ENCODE measurements around the gene PTPRN2. TPM values are rescaled to one million over a fixed set of nuclear protein-coding genes. Genes with fewer than 3 reads are reported as not detected.
"Not testable (repeated sequence)": the region's sequence is repeated elsewhere in the genome, so short reads cannot be mapped to it uniquely, and the experiment has no call there.

The PTPRN2 gene
- total RNA-seq, 1 experiment from 2014 or later = 2.1 TPM

GRCh38 chr7:157703131-157703530 is 884.5 kb downstream of the PTPRN2 start:
- DNase-seq (ENCODE audit: low read depth, low spot score) (no peak), ATAC-seq (no peak)
- H3K4me1 ChIP-seq (ENCODE audit: control insufficient read depth in 1 of 2, insufficient read depth in 2 of 2, low read length in 2 of 2) = no peaks in the 10 kb centered on the region
- intact Hi-C loops (cut with micrococcal nuclease) = no loop called here
- H3K27ac ChIP-seq (ENCODE audit: low read depth, low read length) = no peak overlapping the region
- no peaks in the 10 kb centered on the region for H3K9me2 ChIP-seq (ENCODE audit: insufficient read depth)
- ChIA-PET POLR2A (no interaction called here), RAD21 (ENCODE audit: low non-redundant PET in 1 of 2, low total read pairs in 2 of 2, uncharacterized antibody in 2 of 2, unreplicated experiment in 2 of 2) (no interaction called here), CTCF (no interaction called here)
- peaks cover 66% of the 10 kb centered on the region for H3K27me3 ChIP-seq (ENCODE audit: insufficient read depth, low read length)
- H3K79me2 ChIP-seq (ENCODE audit: insufficient read depth, low read length) = no peaks in the 10 kb centered on the region
- TF ChIP-seq EZH2 (IDR thresholded peaks at IDR 0.05) (no peak), ATF3 (IDR thresholded peaks at IDR 0.05) (no peak), CBX3 (IDR thresholded peaks at IDR 0.05; ENCODE audit: low read depth) (no peak), JUND (IDR thresholded peaks at IDR 0.05) (no peak), RAD21 (IDR thresholded peaks at IDR 0.05; ENCODE audit: low read depth) (no peak)
- BruUV-seq (replicated peaks) = no TSS peak
- no peak overlapping the region for H3K4me3 ChIP-seq (replicated peaks in 1 of 2; ENCODE audit: low read depth in 1 of 2, low read length in 2 of 2)
- no peaks in the 10 kb centered on the region for H3K36me3 ChIP-seq (ENCODE audit: control insufficient read depth in 1 of 2, insufficient read depth in 2 of 2, low read length in 2 of 2)
- H3K9me3 ChIP-seq (ENCODE audit: control insufficient read depth in 1 of 2, insufficient read depth in 1 of 2, low read depth in 1 of 2, low read length in 2 of 2) = no peaks in the 10 kb centered on the region
- no peak overlapping the region for H3K9ac ChIP-seq (ENCODE audit: low read length)
- H3K4me2 ChIP-seq (ENCODE audit: low read length) = no peak overlapping the region
- no peaks in the 10 kb centered on the region for H4K20me1 ChIP-seq (ENCODE audit: insufficient read depth)
- no peak overlapping the region for H2AFZ ChIP-seq (ENCODE audit: low read depth, low read length, poor library complexity, severe bottlenecking)

GRCh38 chr7:157702311-157703023 is 885.2 kb downstream of the PTPRN2 start:
- CTCF ChIA-PET = no interaction called here

GRCh38 chr7:157701395-157702180 is 886.0 kb downstream of the PTPRN2 start:
- ATAC-seq; RAD21 ChIA-PET (ENCODE audit: low non-redundant PET in 1 of 2, low total read pairs in 2 of 2, uncharacterized antibody in 2 of 2, unreplicated experiment in 2 of 2); H3K4me2 ChIP-seq (ENCODE audit: low read length); H3K9me3 ChIP-seq (ENCODE audit: control insufficient read depth in 1 of 2, insufficient read depth in 1 of 2, low read depth in 1 of 2, low read length in 2 of 2); H3K36me3 ChIP-seq (ENCODE audit: control insufficient read depth in 1 of 2, insufficient read depth in 2 of 2, low read length in 2 of 2); H4K20me1 ChIP-seq (ENCODE audit: insufficient read depth); H3K9me2 ChIP-seq (ENCODE audit: insufficient read depth); DNase-seq (ENCODE audit: low read depth, low spot score); H3K27ac ChIP-seq (ENCODE audit: low read depth, low read length); POLR2A ChIA-PET; H3K9ac ChIP-seq (ENCODE audit: low read length); H3K79me2 ChIP-seq (ENCODE audit: insufficient read depth, low read length); H3K4me3 ChIP-seq (replicated peaks in 1 of 2; ENCODE audit: low read depth in 1 of 2, low read length in 2 of 2); BruUV-seq (replicated peaks); H2AFZ ChIP-seq (ENCODE audit: low read depth, low read length, poor library complexity, severe bottlenecking); intact Hi-C loops (cut with micrococcal nuclease); H3K4me1 ChIP-seq (ENCODE audit: control insufficient read depth in 1 of 2, insufficient read depth in 2 of 2, low read length in 2 of 2); CTCF ChIA-PET: not testable (repeated sequence)
- H3K27me3 ChIP-seq (ENCODE audit: insufficient read depth, low read length) = peaks cover 55% of the 10 kb centered on the region

More at GRCh38 chr7:157702311-157703023, 885.2 kb downstream of the PTPRN2 start:
- Histone ChIP-seq H3K9me3 (ENCODE audit: control insufficient read depth in 1 of 2, insufficient read depth in 1 of 2, low read depth in 1 of 2, low read length in 2 of 2) (no peaks in the 10 kb centered on the region), H3K27ac (ENCODE audit: low read depth, low read length) (no peak overlapping the region), H3K27me3 (ENCODE audit: insufficient read depth, low read length) (peaks cover 64% of the 10 kb centered on the region), H3K4me2 (ENCODE audit: low read length) (no peak overlapping the region), H3K9ac (ENCODE audit: low read length) (no peak overlapping the region), H4K20me1 (ENCODE audit: insufficient read depth) (no peaks in the 10 kb centered on the region), H2AFZ (ENCODE audit: low read depth, low read length, poor library complexity, severe bottlenecking) (no peak overlapping the region), H3K4me3 (replicated peaks in 1 of 2; ENCODE audit: low read depth in 1 of 2, low read length in 2 of 2) (no peak overlapping the region), H3K4me1 (ENCODE audit: control insufficient read depth in 1 of 2, insufficient read depth in 2 of 2, low read length in 2 of 2) (no peaks in the 10 kb centered on the region), H3K9me2 (ENCODE audit: insufficient read depth) (no peaks in the 10 kb centered on the region), H3K36me3 (ENCODE audit: control insufficient read depth in 1 of 2, insufficient read depth in 2 of 2, low read length in 2 of 2) (no peaks in the 10 kb centered on the region), H3K79me2 (ENCODE audit: insufficient read depth, low read length) (no peaks in the 10 kb centered on the region)
- TF ChIP-seq CBX3 (IDR thresholded peaks at IDR 0.05; ENCODE audit: low read depth) (no peak), SP1 (IDR thresholded peaks at IDR 0.05; ENCODE audit: low read depth) (no peak), SRF (IDR thresholded peaks at IDR 0.05; ENCODE audit: low read depth) (no peak), EGR1 (IDR thresholded peaks at IDR 0.05; ENCODE audit: low read depth) (no peak), TCF7L2 (IDR thresholded peaks at IDR 0.05; ENCODE audit: borderline replicate concordance, extremely low read depth, insufficient read depth, insufficient read length) (no peak), FOSL1 (IDR thresholded peaks at IDR 0.05; ENCODE audit: low read depth) (no peak), YY1 (IDR thresholded peaks at IDR 0.05; ENCODE audit: extremely low read depth, insufficient replicate concordance, low read depth, low read length) (no peak), EZH2phosphoT487 (IDR thresholded peaks at IDR 0.05; ENCODE audit: borderline replicate concordance) (no peak), MAX (IDR thresholded peaks at IDR 0.05) (no peak), POLR2AphosphoS5 (IDR thresholded peaks at IDR 0.05; ENCODE audit: low read depth, low read length) (no peak), ATF3 (IDR thresholded peaks at IDR 0.05) (no peak), RAD21 (IDR thresholded peaks at IDR 0.05; ENCODE audit: low read depth) (no peak), JUND (IDR thresholded peaks at IDR 0.05) (no peak), ZFX (IDR thresholded peaks at IDR 0.05) (no peak), POLR2A (IDR thresholded peaks at IDR 0.05; ENCODE audit: borderline replicate concordance, extremely low read depth, insufficient read depth, insufficient read length) (no peak)
- intact Hi-C loops (cut with micrococcal nuclease) = no loop called here
- peak; percentile 20; the same call in 1 of the 2 replicates for ATAC-seq
- RAD21 ChIA-PET (ENCODE audit: low non-redundant PET in 1 of 2, low total read pairs in 2 of 2, uncharacterized antibody in 2 of 2, unreplicated experiment in 2 of 2) = no interaction called here
- no TSS peak for BruUV-seq (replicated peaks)
- POLR2A ChIA-PET = no interaction called here
- DNase-seq (ENCODE audit: low read depth, low spot score) = no peak
